ENCODE data around the gene HOXA7.

Gene HOXA7

DNA sequence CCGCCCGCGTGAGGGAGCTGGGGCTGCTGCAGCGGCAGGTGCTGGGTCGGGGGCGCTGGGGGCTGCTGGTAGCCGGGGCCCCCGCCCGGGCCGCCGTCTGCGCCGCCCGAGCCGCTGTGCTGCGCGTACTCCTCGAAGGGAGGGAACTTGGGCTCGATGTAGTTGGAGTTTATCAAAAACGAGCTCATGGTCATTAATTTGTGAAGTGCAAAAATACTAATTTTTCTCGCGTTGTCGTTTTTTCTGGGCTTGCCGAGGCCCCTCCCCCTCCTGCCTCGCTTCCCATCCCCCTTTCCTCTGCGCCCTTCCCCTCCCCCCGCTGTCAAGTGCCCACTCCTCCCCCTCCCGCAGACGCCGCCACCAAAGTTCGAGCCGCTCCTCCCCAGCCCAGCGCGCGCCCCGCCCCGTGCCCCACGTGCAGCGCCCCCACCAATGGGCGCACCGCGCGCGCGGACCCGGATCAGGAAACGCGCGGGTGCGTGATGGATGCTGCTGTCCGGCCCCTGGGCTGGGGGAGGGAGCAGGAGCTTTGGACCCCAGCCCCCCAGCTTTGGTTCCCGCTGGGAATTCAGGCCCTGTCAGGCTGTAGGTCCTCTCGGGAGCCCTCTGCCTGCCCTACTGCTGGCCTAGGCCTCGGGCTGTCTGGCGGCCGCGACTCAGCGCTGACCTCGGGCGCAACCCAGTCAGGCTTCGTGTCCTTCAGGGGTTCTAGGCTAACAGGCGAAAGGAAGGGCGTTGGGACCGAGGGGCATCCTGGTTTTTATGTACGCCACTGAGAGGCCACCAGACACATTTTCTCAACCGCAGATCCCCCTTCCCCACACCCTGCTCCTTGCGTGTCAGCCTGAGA, 25.7 kb downstream of the HOXA7 start, which contains the start of gene HOXA4:
Gene HOXA4, minus strand, starts transcription at position 218 of the 850 bp plus-strand sequence. Its CDS starts 24 bp downstream, at position 194.
- DNase-seq = peak; percentile 76

DNA sequence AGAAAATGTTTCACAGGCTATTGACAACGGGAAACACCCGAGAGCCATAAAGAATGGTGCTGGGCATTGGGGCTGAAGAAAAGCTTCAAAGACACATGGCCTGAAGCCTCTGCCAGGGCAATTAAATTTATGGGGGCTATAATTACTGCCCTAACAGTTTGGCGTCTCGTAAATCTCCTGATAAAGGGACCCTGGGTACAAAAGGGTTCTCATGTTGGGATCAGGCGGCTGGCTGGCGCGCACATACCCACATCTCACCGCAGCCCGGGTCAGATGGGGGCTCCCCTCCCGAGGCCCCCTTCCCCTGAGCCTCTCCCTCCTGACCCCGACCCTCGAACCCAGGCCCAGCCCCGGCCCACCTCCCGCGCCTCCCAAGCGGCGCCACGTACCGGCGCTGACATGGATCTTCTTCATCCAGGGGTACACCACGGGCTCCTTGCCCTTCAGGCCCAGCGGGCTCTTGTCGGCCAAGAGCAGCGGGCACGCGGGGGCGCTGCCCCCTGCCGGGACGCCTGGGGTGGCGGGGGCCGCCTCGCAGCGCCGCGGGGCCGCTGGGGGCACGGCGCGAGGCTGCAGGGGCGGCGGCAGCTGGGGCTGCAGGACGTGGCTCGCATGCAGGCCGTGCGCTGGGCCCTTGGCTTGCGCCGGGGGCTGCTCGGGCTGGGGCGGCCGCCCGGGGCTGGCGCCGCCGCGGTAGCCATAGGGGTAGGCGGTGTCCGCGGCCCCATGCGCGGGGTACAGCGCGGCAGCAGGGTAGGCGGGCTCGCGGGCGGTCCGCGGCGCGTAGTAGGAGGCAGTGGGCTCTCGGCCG, 26.5 kb downstream of the HOXA7 start:
- DNase-seq = no peak

- no peak for DNase-seq
Measured at GRCh38 chr7:27128776-27129728, 27.4 kb downstream of the HOXA7 start.

DNA sequence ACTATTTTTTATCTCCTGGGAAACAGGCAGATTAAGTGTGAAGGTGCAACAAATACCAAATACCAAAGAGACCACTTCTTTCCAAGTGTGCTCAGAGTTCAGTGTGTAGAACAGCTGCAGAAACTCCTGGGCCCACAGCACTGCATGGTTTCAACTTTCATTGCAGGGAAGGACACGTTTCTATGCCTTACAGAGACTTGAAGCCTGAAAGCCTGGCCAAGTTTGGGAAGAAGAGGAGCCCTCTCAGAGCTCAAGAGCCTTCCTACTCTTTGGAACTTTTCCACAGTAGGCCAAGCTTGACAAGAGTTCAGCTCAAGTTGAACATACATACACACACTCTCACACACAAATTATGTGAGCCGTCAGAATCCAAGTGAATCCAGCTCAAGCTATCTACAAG, 28.4 kb downstream of the HOXA7 start:
- DNase-seq = no peak

- no peak for DNase-seq
Measured at GRCh38 chr7:27126596-27127327, 29.7 kb downstream of the HOXA7 start.

GRCh38 chr7:27125986-27126394, 30.5 kb downstream of the HOXA7 start:
- no peak for DNase-seq

DNA sequence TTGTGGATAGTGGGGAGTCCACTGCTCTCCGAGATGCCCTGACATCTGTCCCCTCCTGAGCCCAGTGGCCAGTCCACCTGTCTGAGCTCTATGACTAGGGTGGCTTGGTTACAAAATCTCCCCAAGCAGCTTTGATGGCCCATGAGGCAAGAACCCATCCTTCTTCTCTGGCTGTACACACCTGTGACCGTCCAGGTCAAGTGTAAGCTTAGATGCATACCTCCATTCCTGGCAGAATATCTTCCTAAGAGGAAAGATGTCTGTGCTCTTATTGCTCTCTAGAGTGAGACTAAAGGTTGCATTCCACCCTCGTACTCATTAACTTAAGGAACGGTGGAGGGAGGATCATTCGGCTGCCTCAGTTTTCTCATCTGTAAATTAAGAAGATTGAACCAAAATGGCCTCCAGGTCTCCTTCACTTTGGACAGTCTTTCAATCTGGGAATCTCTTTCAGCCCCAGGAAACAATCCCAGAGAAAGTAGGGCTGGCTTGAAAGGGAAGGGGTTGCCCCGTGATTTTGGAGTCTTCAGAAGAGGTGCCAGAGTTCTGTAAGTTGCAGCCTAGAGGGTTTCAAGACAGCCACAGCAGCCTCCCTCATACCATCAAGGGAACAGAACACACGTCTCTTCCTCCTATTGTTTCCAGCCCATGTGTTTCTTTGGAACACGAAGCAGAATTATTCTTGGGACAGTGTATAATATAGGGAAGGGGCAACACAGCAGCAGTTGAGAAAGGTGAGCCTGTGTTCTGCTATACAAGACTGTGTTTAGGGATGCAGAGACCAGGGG, 31.4 kb downstream of the HOXA7 start:
- DNase-seq = no peak

DNA sequence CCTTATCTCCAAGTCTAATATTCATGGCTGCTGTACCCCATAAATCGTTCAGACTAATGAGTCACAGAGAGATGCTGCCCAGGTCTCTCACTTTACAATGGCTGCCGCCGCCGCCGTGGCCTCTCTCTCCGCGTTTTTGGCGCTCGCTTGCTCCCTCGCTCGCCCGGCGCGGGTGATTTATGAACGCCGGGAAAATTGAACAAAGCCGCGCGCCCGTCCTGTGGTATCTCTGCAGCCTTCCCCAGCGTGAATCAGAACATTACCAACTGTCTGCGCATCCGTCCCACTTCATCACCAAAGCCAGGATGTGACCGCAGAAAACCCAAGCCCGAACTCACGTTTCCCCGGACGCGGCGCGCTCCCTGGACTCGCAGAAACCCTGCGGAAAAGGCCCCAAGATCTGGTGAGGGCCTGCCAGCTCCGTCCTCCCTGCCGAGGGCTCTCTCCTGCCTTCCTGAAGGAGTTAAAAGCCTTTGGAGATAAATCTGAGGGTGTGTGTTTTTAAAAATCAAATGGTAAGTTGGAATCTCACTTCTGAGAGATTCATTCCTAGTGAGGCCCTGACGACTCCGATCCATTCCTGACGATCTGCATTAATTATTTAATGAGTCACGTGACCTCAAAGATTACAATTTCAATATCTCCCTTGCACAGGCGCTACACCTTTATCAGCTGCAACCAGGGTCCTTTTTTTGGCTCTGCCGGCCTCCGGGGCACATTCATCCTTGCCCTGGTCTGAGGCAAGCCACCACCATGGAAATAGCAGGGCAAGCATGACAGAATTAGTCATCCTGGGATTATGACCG, 32.2 kb downstream of the HOXA7 start:
- no peak for DNase-seq

GRCh38 chr7:27123477-27124053, 32.9 kb downstream of the HOXA7 start:
- no peak for DNase-seq

DNA sequence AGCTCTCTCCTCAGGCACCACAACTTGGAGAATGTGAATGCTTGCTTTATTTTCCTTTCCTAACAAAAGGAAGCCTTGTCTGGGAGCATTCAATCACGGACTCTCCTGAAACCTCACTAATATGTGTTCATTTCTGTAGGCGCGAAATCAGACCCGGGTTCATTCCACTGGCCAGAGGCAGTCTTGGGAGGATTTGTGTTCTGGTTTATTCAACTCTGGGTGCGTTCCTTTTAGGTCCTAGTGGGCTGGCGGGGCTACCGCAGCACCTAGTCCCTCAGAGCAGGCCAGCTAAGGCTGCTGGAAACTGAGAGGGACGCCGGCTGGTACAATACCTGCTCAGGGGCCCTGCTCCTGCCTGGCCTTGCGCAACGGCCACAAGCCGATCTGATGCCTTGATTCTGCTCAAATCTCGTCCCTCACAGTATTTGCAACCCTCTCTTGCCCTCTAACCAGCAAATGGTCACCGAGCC, 33.4 kb downstream of the HOXA7 start:
- no peak for DNase-seq

GRCh38 chr7:27122077-27122910, 34.2 kb downstream of the HOXA7 start:
- DNase-seq = no peak

GRCh38 chr7:27121684-27122076, 34.8 kb downstream of the HOXA7 start:
- DNase-seq = no peak

- no peak for DNase-seq
Measured at GRCh38 chr7:27119412-27119911, 37.0 kb downstream of the HOXA7 start.

GRCh38 chr7:27118580-27118979, 37.9 kb downstream of the HOXA7 start:
- DNase-seq = no peak

GRCh38 chr7:27117887-27118491, 38.5 kb downstream of the HOXA7 start:
- no peak for DNase-seq

GRCh38 chr7:27116962-27117886, 39.3 kb downstream of the HOXA7 start:
- no peak for DNase-seq

All from activated CD4-positive, alpha-beta T cell treated with anti-CD3 and anti-CD28 coated beads, Interleukin-10, Interleukin-2, amounts not matched to agents 100 ng/mL and 50 ng/mL, durations not matched to agents 16 hours and 8 hours (primary cell).